IMR-90 (cell line): ENCODE measurements around the gene STOM. TPM values are rescaled to one million over a fixed set of nuclear protein-coding genes. Genes with fewer than 3 reads are reported as not detected.

ENCODE experiments used
- ATAC-seq: fragments of 200-7000 bp; cut with Tn5 transposase; 2 replicates; pipeline ENCODE4 v1.9.1; 2020; ENCODE audit warnings: low read depth, mild to moderate bottlenecking, moderate library complexity
- BruUV-seq: library from RNA; stranded (reverse); fragments of 400-500 nt; replicated peaks from 2 replicates; lab custom pipeline; 2021; lab: Mats Ljungman, UMichigan
- CTCF ChIA-PET: fragments of 300-600 bp; formaldehyde crosslinking; extraction: SDS; loops from one replicate; lab custom pipeline; 2021; ENCODE audit warnings: antibody characterized with exemption; lab: Yijun Ruan, JAX
- POLR2A ChIA-PET: fragments of 300-600 bp; sonication (Branson Sonifier 250); formaldehyde crosslinking; loops from one replicate; lab custom pipeline; 2022; ENCODE audit warnings: antibody characterized with exemption; ENCODE audit not compliant: unreplicated experiment; lab: Charles Lee
- DNase-seq: peaks from one replicate; pipeline ENCODE4 v3.0.0; 2013
- H2AFZ ChIP-seq: replicated peaks from 2 replicates; pipeline ENCODE3; 2013; ENCODE audit warnings: low read length, mild to moderate bottlenecking; ENCODE audit not compliant: poor library complexity
- H2AK5ac ChIP-seq: 2 replicates; pipeline ENCODE4 v1.6.1; 2013; ENCODE audit warnings: low read depth, low read length, inconsistent platforms
- H2AK9ac ChIP-seq: replicated peaks from 2 replicates; pipeline ENCODE3; 2013; ENCODE audit warnings: mild to moderate bottlenecking, low read depth, low read length, moderate library complexity; ENCODE audit not compliant: poor library complexity
- H2BK120ac ChIP-seq: 2 replicates; pipeline ENCODE4 v1.6.1; 2013; ENCODE audit warnings: low read depth, low read length, inconsistent platforms
- H2BK15ac ChIP-seq: 3 replicates; pipeline ENCODE4 v1.6.1; 2013; ENCODE audit warnings: low read depth, low read length, inconsistent platforms
- H2BK20ac ChIP-seq: 2 replicates; pipeline ENCODE4 v1.6.1; 2013; ENCODE audit warnings: low read depth, mild to moderate bottlenecking, inconsistent platforms, low read length, moderate library complexity
- H2BK5ac ChIP-seq: 2 replicates; pipeline ENCODE4 v1.6.1; 2013; ENCODE audit warnings: mild to moderate bottlenecking, low read depth, low read length, inconsistent platforms; ENCODE audit not compliant: poor library complexity, severe bottlenecking
- H3K14ac ChIP-seq: replicated peaks from 2 replicates; pipeline ENCODE4 v1.6.1; 2013; ENCODE audit warnings: low read depth, low read length, inconsistent platforms
- H3K18ac ChIP-seq: 2 replicates; pipeline ENCODE4 v1.6.1; 2013; ENCODE audit warnings: low read depth, low read length, control low read depth
- H3K23ac ChIP-seq: 2 replicates; pipeline ENCODE4 v1.6.1; 2013; ENCODE audit warnings: low read depth, low read length, inconsistent platforms
- H3K27ac ChIP-seq: 2 replicates; pipeline ENCODE4 v1.5.1; 2013; ENCODE audit warnings: mild to moderate bottlenecking, control low read depth, low read length; ENCODE audit not compliant: insufficient read depth
- H3K27me3 ChIP-seq: 2 replicates; pipeline ENCODE4 v1.6.1; 2013; ENCODE audit warnings: low read length; ENCODE audit not compliant: control insufficient read depth, insufficient read depth
- H3K36me3 ChIP-seq: 2 replicates; pipeline ENCODE4 v1.6.1; 2013; ENCODE audit warnings: low read length, mixed read lengths; ENCODE audit not compliant: control insufficient read depth, insufficient read depth
- H3K4ac ChIP-seq: 2 replicates; pipeline ENCODE4 v1.6.1; 2013; ENCODE audit warnings: low read depth, low read length, inconsistent platforms
- H3K4me1 ChIP-seq: 2 replicates; pipeline ENCODE4 v1.6.1; 2013; ENCODE audit warnings: low read length, mixed read lengths; ENCODE audit not compliant: control insufficient read depth, insufficient read depth
- H3K4me2 ChIP-seq: 2 replicates; pipeline ENCODE4 v1.6.1; 2013; ENCODE audit warnings: low read depth, mild to moderate bottlenecking, control low read depth, low read length, moderate library complexity
- H3K4me3 ChIP-seq: 2 replicates; pipeline ENCODE4 v1.5.1; 2013; ENCODE audit warnings: low read depth, mild to moderate bottlenecking, control low read depth, low read length, moderate library complexity; ENCODE audit not compliant: insufficient read depth
- H3K56ac ChIP-seq: 2 replicates; pipeline ENCODE4 v1.6.1; 2013; ENCODE audit warnings: low read length, inconsistent platforms; ENCODE audit not compliant: insufficient read depth; ENCODE audit errors: extremely low read depth
- H3K79me1 ChIP-seq, 2 experiments: 2 replicates each; pipeline ENCODE4 v1.6.1; 2013; ENCODE audit warnings: low read length in 2 of 2, inconsistent platforms in 1 of 2, low read depth in 1 of 2
- H3K9ac ChIP-seq: 2 replicates; pipeline ENCODE4 v1.6.1; 2013; ENCODE audit warnings: low read depth, low read length, control low read depth
- H3K9me1 ChIP-seq: 2 replicates; pipeline ENCODE4 v1.6.1; 2013; ENCODE audit warnings: low read length, inconsistent platforms; ENCODE audit not compliant: insufficient read depth
- H3K9me3 ChIP-seq: 2 replicates; pipeline ENCODE4 v1.6.1; 2013; ENCODE audit warnings: low read length; ENCODE audit not compliant: control insufficient read depth, insufficient read depth
- H4K20me1 ChIP-seq: 2 replicates; pipeline ENCODE4 v1.6.1; 2013; ENCODE audit warnings: low read length, inconsistent platforms; ENCODE audit not compliant: insufficient read depth
- H4K5ac ChIP-seq: 2 replicates; pipeline ENCODE4 v1.6.1; 2013; ENCODE audit warnings: mild to moderate bottlenecking, low read depth, low read length, control low read depth
- H4K8ac ChIP-seq, 2 experiments: 2 replicates each; pipeline ENCODE4 v1.6.1; 2013; ENCODE audit warnings: low read depth in 2 of 2, low read length in 2 of 2, control low read depth in 1 of 2, inconsistent platforms in 1 of 2
- H4K91ac ChIP-seq: 2 replicates; pipeline ENCODE4 v1.6.1; 2013; ENCODE audit warnings: low read depth, low read length, inconsistent platforms; ENCODE audit not compliant: insufficient read depth
- BHLHE40 ChIP-seq: fragments of 150-350 bp; IDR thresholded peaks from 2 replicates; pipeline ENCODE4 v1.6.1; 2016; ENCODE audit warnings: mild to moderate bottlenecking, low read depth, low read length
- CEBPB ChIP-seq: IDR thresholded peaks from 2 replicates; pipeline ENCODE4 v1.6.1; 2012; ENCODE audit warnings: low read depth, low read length, improper control_type of control experiment
- CHD1 ChIP-seq: IDR thresholded peaks from 2 replicates; pipeline ENCODE4 v1.6.1; 2012; ENCODE audit warnings: low read depth, low read length, improper control_type of control experiment
- FOS ChIP-seq: fragments of 150-350 bp; IDR thresholded peaks from 2 replicates; pipeline ENCODE4 v1.6.1; 2016; ENCODE audit warnings: low read depth, low read length
- MAFK ChIP-seq: IDR thresholded peaks from 2 replicates; pipeline ENCODE4 v1.6.1; 2012; ENCODE audit warnings: low read depth, low read length, improper control_type of control experiment
- MAZ ChIP-seq: IDR thresholded peaks from 2 replicates; pipeline ENCODE4 v1.6.1; 2012; ENCODE audit warnings: low read depth, mild to moderate bottlenecking, low read length, improper control_type of control experiment, moderate library complexity, borderline replicate concordance
- MXI1 ChIP-seq: IDR thresholded peaks from 2 replicates; pipeline ENCODE4 v1.6.1; 2012; ENCODE audit warnings: low read depth, mild to moderate bottlenecking, low read length, moderate library complexity, borderline replicate concordance
- NFE2L2 ChIP-seq: fragments of 150-350 bp; IDR thresholded peaks from 2 replicates; pipeline ENCODE4 v1.6.1; 2016; ENCODE audit warnings: low read depth, mild to moderate bottlenecking, low read length
- POLR2A ChIP-seq: IDR thresholded peaks from 2 replicates; pipeline ENCODE4 v1.6.1; 2012; ENCODE audit warnings: mild to moderate bottlenecking, low read depth, low read length
- RAD21 ChIP-seq: IDR thresholded peaks from 2 replicates; pipeline ENCODE4 v1.6.1; 2012; ENCODE audit warnings: low read length, improper control_type of control experiment
- RCOR1 ChIP-seq: IDR thresholded peaks from 2 replicates; pipeline ENCODE4 v1.6.1; 2012; ENCODE audit warnings: mild to moderate bottlenecking, low read length, improper control_type of control experiment; ENCODE audit not compliant: insufficient replicate concordance
- RFX5 ChIP-seq: IDR thresholded peaks from 2 replicates; pipeline ENCODE4 v1.8.0; 2012; ENCODE audit warnings: low read depth, mild to moderate bottlenecking, low read length, moderate library complexity
- SMC3 ChIP-seq: fragments of 150-350 bp; IDR thresholded peaks from 2 replicates; pipeline ENCODE4 v1.6.1; 2016; ENCODE audit warnings: low read depth, mild to moderate bottlenecking, antibody characterized with exemption, low read length, moderate library complexity
- WGBS, 2 experiments: methylation state at CpG; one replicate each; pipeline versions ENCODE4 v1.1.5 to v1.1.7; 2013; ENCODE audit warnings: missing lambda C conversion rate in 2 of 2; ENCODE audit not compliant: insufficient read length in 1 of 2; ENCODE audit errors: extremely low coverage in 2 of 2; 5-methylcytosine and 5-hydroxymethylcytosine counted together
- dilution Hi-C: fragments of 300-500 bp; cut with HindIII; formaldehyde crosslinking; loops from one replicate; pipeline ENCODE4 v1.14.3; 2018; ENCODE audit warnings: low sequenced_read_pairs; ENCODE audit not compliant: unreplicated experiment
- in situ Hi-C: fragments of 300-500 bp; cut with MboI; formaldehyde crosslinking; loops from 3 replicates; pipeline ENCODE4 v1.14.3; 2019; ENCODE audit warnings: low sequenced_read_pairs, inconsistent platforms, mixed read lengths
- intact Hi-C: fragments of 100-400 bp; cut with micrococcal nuclease; formaldehyde crosslinking; loops from 2 replicates; pipeline ENCODE4 v1.10.0; 2022
- polyA plus RNA-seq, 3 experiments: library from polyadenylated mRNA; depleted of rRNA; stranded (reverse); fragments of >200 nt; gene quantifications; 2 replicates each; pipeline ENCODE4 v1.2.3, GENCODE V29; 2012; ENCODE audit warnings: low replicate concordance in 1 of 3
- total RNA-seq: library from RNA; depleted of rRNA; stranded (reverse); fragments of >200 nt; gene quantifications from 2 replicates; pipeline ENCODE4 v1.2.3, GENCODE V29; 2012
- TF ChIP-seq, protein P1 (sequence below): conservative IDR thresholded peaks from 2 replicates; pipeline ENCODE4 v1.5.1; 2012; ENCODE audit warnings: mild to moderate bottlenecking, low read depth, low read length, improper control_type of control experiment
- TF ChIP-seq, protein P2 (sequence below): fragments of 150-350 bp; IDR thresholded peaks from 2 replicates; pipeline ENCODE4 v1.6.1; 2017; ENCODE audit warnings: mild to moderate bottlenecking, antibody characterized with exemption, low read length, low read depth
- TF ChIP-seq, protein P3 (sequence below): fragments of 150-350 bp; IDR thresholded peaks from 2 replicates; pipeline ENCODE4 v1.6.1; 2016; ENCODE audit warnings: low read depth, mild to moderate bottlenecking, low read length, moderate library complexity, borderline replicate concordance

The STOM gene
- total and polyA plus RNA-seq, 2 of the 4 experiments (the other 2 are of a cell fraction) = 78.4 to 84.8 TPM

- H3K9me1 ChIP-seq = peaks cover 2% of the 10 kb centered on the region; the same call in 1 of the 2 replicates
- peak overlapping the region; percentile 53 for H2BK5ac ChIP-seq
- 0 out of 2 replicates have a peak overlapping the region, but pooled peaks have one; percentile 17 for H3K14ac ChIP-seq
- ChIA-PET CTCF (interaction anchor here (2.4 kb wide), 1 partner anchor 74 kb away, joined by 15 read pairs; no protein-coding TSS in a partner anchor), POLR2A (no interaction called here)
- in situ Hi-C loops = loop anchor here (25.0 kb wide), 2 partner anchors 407 to 632 kb away; no protein-coding TSS in a partner anchor
- H3K18ac ChIP-seq = peak overlapping the region; percentile 63; the same call in 1 of the 2 replicates
- no peak overlapping the region; the same call in 1 of the 2 replicates for H4K91ac ChIP-seq
- TF ChIP-seq MAZ (no peak), MXI1 (no peak), SMC3 (no peak), NFE2L2 (no peak), RFX5 (no peak), RCOR1 (no peak), RAD21 (no peak), CEBPB (no peak), POLR2A (no peak), BHLHE40 (no peak), MAFK (no peak), CHD1 (no peak), FOS (no peak)
- TF ChIP-seq, protein P1, sequence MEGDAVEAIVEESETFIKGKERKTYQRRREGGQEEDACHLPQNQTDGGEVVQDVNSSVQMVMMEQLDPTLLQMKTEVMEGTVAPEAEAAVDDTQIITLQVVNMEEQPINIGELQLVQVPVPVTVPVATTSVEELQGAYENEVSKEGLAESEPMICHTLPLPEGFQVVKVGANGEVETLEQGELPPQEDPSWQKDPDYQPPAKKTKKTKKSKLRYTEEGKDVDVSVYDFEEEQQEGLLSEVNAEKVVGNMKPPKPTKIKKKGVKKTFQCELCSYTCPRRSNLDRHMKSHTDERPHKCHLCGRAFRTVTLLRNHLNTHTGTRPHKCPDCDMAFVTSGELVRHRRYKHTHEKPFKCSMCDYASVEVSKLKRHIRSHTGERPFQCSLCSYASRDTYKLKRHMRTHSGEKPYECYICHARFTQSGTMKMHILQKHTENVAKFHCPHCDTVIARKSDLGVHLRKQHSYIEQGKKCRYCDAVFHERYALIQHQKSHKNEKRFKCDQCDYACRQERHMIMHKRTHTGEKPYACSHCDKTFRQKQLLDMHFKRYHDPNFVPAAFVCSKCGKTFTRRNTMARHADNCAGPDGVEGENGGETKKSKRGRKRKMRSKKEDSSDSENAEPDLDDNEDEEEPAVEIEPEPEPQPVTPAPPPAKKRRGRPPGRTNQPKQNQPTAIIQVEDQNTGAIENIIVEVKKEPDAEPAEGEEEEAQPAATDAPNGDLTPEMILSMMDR = no peak
- TF ChIP-seq, protein P2, sequence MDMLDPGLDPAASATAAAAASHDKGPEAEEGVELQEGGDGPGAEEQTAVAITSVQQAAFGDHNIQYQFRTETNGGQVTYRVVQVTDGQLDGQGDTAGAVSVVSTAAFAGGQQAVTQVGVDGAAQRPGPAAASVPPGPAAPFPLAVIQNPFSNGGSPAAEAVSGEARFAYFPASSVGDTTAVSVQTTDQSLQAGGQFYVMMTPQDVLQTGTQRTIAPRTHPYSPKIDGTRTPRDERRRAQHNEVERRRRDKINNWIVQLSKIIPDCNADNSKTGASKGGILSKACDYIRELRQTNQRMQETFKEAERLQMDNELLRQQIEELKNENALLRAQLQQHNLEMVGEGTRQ = no peak
- TF ChIP-seq, protein P3, sequence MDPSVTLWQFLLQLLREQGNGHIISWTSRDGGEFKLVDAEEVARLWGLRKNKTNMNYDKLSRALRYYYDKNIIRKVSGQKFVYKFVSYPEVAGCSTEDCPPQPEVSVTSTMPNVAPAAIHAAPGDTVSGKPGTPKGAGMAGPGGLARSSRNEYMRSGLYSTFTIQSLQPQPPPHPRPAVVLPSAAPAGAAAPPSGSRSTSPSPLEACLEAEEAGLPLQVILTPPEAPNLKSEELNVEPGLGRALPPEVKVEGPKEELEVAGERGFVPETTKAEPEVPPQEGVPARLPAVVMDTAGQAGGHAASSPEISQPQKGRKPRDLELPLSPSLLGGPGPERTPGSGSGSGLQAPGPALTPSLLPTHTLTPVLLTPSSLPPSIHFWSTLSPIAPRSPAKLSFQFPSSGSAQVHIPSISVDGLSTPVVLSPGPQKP = no peak
- no peaks in the 10 kb centered on the region for H4K20me1 ChIP-seq
- peaks cover 5% of the 10 kb centered on the region for H3K4me1 ChIP-seq
- H3K79me1 ChIP-seq = no peaks in the 10 kb centered on the region
- H4K5ac ChIP-seq = no peak overlapping the region
- peak; percentile 17 for DNase-seq
- intact Hi-C loops = no loop called here
- no peak overlapping the region for H3K4me2 ChIP-seq
- no peak overlapping the region for H3K9ac ChIP-seq
- peak overlapping the region in 1 of 2 experiments; percentile 18; a peak in 1 of 4 replicates for H4K8ac ChIP-seq
- no TSS peak for BruUV-seq
- dilution Hi-C loops = no loop called here
- H3K4me3 ChIP-seq = no peak overlapping the region
- no peak overlapping the region for H3K27ac ChIP-seq
- no peak overlapping the region for H2AFZ ChIP-seq
- H2BK120ac ChIP-seq = peak overlapping the region; percentile 23; the same call in 1 of the 2 replicates
- peak overlapping the region; percentile 17; the same call in 1 of the 2 replicates for H3K4ac ChIP-seq
- H3K27me3 ChIP-seq = no peaks in the 10 kb centered on the region
- H2AK5ac ChIP-seq = peak overlapping the region; percentile 88
- ATAC-seq = no peak
- H3K23ac ChIP-seq = no peak overlapping the region
- no peak overlapping the region for H3K56ac ChIP-seq
- H3K9me3 ChIP-seq = peaks cover 4% of the 10 kb centered on the region
- no peaks in the 10 kb centered on the region for H3K36me3 ChIP-seq
- H2AK9ac ChIP-seq = no peak overlapping the region
- 0 out of 2 replicates have a peak overlapping the region, but pooled peaks have one; percentile 69 for H2BK20ac ChIP-seq
- H2BK15ac ChIP-seq = peak overlapping the region; percentile 87
- WGBS, 2 experiments = no CpG with 5 or more reads among the region's 3 CpGs
Observed at GRCh38 chr9:121394292-121394691, 24.2 kb upstream of the STOM start.
